K562 (cell line): ENCODE data around the gene WWC2. TPM values are rescaled to one million over a fixed set of nuclear protein-coding genes. Genes with fewer than 3 reads are reported as not detected.

Experiments
- ATAC-seq: fragments of 200-7000 bp; cut with Tn5 transposase; 3 replicates; pipeline ENCODE4 v1.9.1; 2020; ENCODE audit warnings: moderate library complexity
- BruUV-seq: library from RNA; stranded (reverse); fragments of 400-500 nt; replicated peaks from 2 replicates; lab custom pipeline; 2021; lab: Mats Ljungman, UMichigan
- CTCF ChIA-PET: fragments of 300-600 bp; formaldehyde crosslinking; extraction: SDS; loops from one replicate; lab custom pipeline; 2021; ENCODE audit warnings: low intra/inter-chr PET ratio; lab: Yijun Ruan, JAX
- POLR2A ChIA-PET: fragments of 300-600, 350-650 bp; sonication (Branson Sonifier 250); formaldehyde crosslinking; extraction: SDS; loops from one replicate; lab custom pipeline; 2021; ENCODE audit warnings: antibody characterized with exemption, inconsistent platforms; lab: Yijun Ruan, JAX
- DNase-seq, 4 experiments: peaks; one replicate each; pipeline versions ENCODE4 v3.0.0 to v3.0.0-alpha.2; 2011 to 2018; ENCODE audit warnings: low spot score in 3 of 4, mixed read lengths in 3 of 4; ENCODE audit errors: extremely low read depth in 1 of 4
- FAIRE-seq: peaks from 2 replicates; lab custom pipeline; 2011; peaks lifted over from hg19 to GRCh38; lab: Jason Lieb, UNC
- H2AFZ ChIP-seq: 2 replicates; pipeline ENCODE4 v1.6.0; 2011; ENCODE audit warnings: low read depth, low read length, control low read depth, inconsistent platforms
- H3K27ac ChIP-seq: fragments of 200-600 bp; 3 replicates; pipeline ENCODE4 v1.8.0; 2011; ENCODE audit warnings: low read depth, mild to moderate bottlenecking, control low read depth, inconsistent platforms, low read length, moderate library complexity, mixed read lengths; ENCODE audit errors: extremely low read depth
- H3K27me3 ChIP-seq, 2 experiments: fragments of 300-600 bp in 1 of 2; 2 replicates in 1 of 2; 3 replicates in 1 of 2; pipeline versions ENCODE4 v1.6.0 to v1.8.0; 2011; ENCODE audit warnings: inconsistent platforms in 2 of 2, low read length in 2 of 2, mild to moderate bottlenecking in 1 of 2, mixed read lengths in 1 of 2, moderate library complexity in 1 of 2; ENCODE audit not compliant: control insufficient read depth in 2 of 2, insufficient read depth in 2 of 2
- H3K36me3 ChIP-seq: fragments of 300-600 bp; 3 replicates; pipeline ENCODE4 v1.8.0; 2011; ENCODE audit warnings: mild to moderate bottlenecking, low read length, inconsistent platforms; ENCODE audit not compliant: control insufficient read depth, insufficient read depth
- H3K4me1 ChIP-seq, 2 experiments: fragments of 200-600 bp in 1 of 2; replicated peaks in 1 of 2; 2 replicates in 1 of 2; 3 replicates in 1 of 2; pipeline versions ENCODE4 v1.5.1 to v1.8.0; 2011; ENCODE audit warnings: inconsistent platforms in 2 of 2, low read length in 2 of 2, mild to moderate bottlenecking in 1 of 2, mixed read lengths in 1 of 2, moderate library complexity in 1 of 2; ENCODE audit not compliant: control insufficient read depth in 2 of 2, insufficient read depth in 2 of 2
- H3K4me2 ChIP-seq: 2 replicates; pipeline ENCODE4 v1.6.1; 2011; ENCODE audit warnings: low read length, control low read depth, inconsistent platforms, mixed read lengths; ENCODE audit not compliant: insufficient read depth
- H3K4me3 ChIP-seq: fragments of 200-600 bp; sonication (generic), shearing (Covaris generic); 2 replicates; pipeline ENCODE4 v1.5.1; 2016; ENCODE audit warnings: control low read depth, inconsistent platforms
- H3K79me2 ChIP-seq: fragments of 200-600 bp; 3 replicates; pipeline ENCODE4 v1.8.0; 2011; ENCODE audit warnings: low read length, inconsistent platforms; ENCODE audit not compliant: control insufficient read depth, insufficient read depth
- H3K9ac ChIP-seq, 2 experiments: 2 replicates each; pipeline versions ENCODE4 v1.6.0 to v1.6.1; 2011; ENCODE audit warnings: low read depth in 2 of 2, low read length in 2 of 2, control low read depth in 1 of 2, inconsistent platforms in 1 of 2, mild to moderate bottlenecking in 1 of 2, mixed read lengths in 1 of 2; ENCODE audit not compliant: insufficient read depth in 1 of 2
- H3K9me1 ChIP-seq: one replicate; pipeline ENCODE4 v1.6.0; 2011; ENCODE audit warnings: inconsistent platforms, mild to moderate bottlenecking, low read length, moderate library complexity; ENCODE audit not compliant: control insufficient read depth, insufficient read depth
- H3K9me3 ChIP-seq: replicated peaks from 2 replicates; pipeline ENCODE4 v1.5.1; 2011; ENCODE audit warnings: low read depth, low read length, inconsistent platforms; ENCODE audit not compliant: control insufficient read depth, insufficient read depth
- H4K20me1 ChIP-seq: replicated peaks from 2 replicates; pipeline ENCODE4 v1.6.1; 2011; ENCODE audit warnings: low read length, inconsistent platforms, mixed read lengths; ENCODE audit not compliant: control insufficient read depth, insufficient read depth
- EHMT2 ChIP-seq: fragments of 450-650 bp; IDR thresholded peaks from 2 replicates; pipeline ENCODE4 v1.6.1; 2018; ENCODE audit warnings: antibody characterized with exemption
- GABPB1 ChIP-seq: sonication (generic); formaldehyde crosslinking; IDR thresholded peaks from 2 replicates; pipeline ENCODE4 v1.8.0; 2022; ENCODE audit warnings: mild to moderate bottlenecking, missing genetic modification reagents
- GABPB2 ChIP-seq: fragments of 250-450 bp; sonication (Bioruptor Pico); conservative IDR thresholded peaks from 2 replicates; pipeline ENCODE4 v1.5.1; 2021; ENCODE audit warnings: mild to moderate bottlenecking
- GATAD2B ChIP-seq: fragments of 450-650 bp; IDR thresholded peaks from 2 replicates; pipeline ENCODE4 v1.6.1; 2017; ENCODE audit warnings: mild to moderate bottlenecking, borderline replicate concordance
- RBM14 ChIP-seq: fragments of 200-400 bp; formaldehyde crosslinking; IDR thresholded peaks from 2 replicates; pipeline ENCODE4 v1.6.1; 2018; ENCODE audit warnings: low read depth, mild to moderate bottlenecking, low read length, moderate library complexity, borderline replicate concordance; ENCODE audit not compliant: insufficient read depth
- RHOXF2B ChIP-seq: fragments of 250-450 bp; sonication (Bioruptor Pico); conservative IDR thresholded peaks from 2 replicates; pipeline ENCODE4 v1.5.1; 2021
- YY1 ChIP-seq, 3 experiments: IDR thresholded peaks; 2 replicates each; pipeline ENCODE4 v1.6.1; 2011; ENCODE audit warnings: low read length in 2 of 3, mild to moderate bottlenecking in 2 of 3, moderate library complexity in 2 of 3, borderline replicate concordance in 1 of 3, control low read depth in 1 of 3, low read depth in 1 of 3; ENCODE audit not compliant: insufficient read depth in 3 of 3, insufficient replicate concordance in 2 of 3, control insufficient read depth in 1 of 3, insufficient read length in 1 of 3; ENCODE audit errors: extremely low read depth in 1 of 3
- ZNF224 ChIP-seq: sonication (generic); formaldehyde crosslinking; IDR thresholded peaks from 2 replicates; pipeline ENCODE4 v1.8.0; 2022; ENCODE audit warnings: mild to moderate bottlenecking, missing genetic modification reagents
- ZNF75A ChIP-seq: fragments of 450-650 bp; formaldehyde crosslinking; IDR thresholded peaks from 2 replicates; pipeline ENCODE4 v1.4.0; 2020; ENCODE audit warnings: mild to moderate bottlenecking
- ZNF77 ChIP-seq: fragments of 250-450 bp; sonication (Bioruptor Pico); IDR thresholded peaks from 2 replicates; pipeline ENCODE4 v1.5.0; 2020
- WGBS: fragments of 100-300 bp; shearing (Covaris generic); methylation state at CpG from one replicate; pipeline ENCODE4 v1.1.6; 2016; ENCODE audit warnings: low coverage, mixed read lengths; ENCODE audit not compliant: insufficient coverage; ENCODE audit errors: missing lambda C conversion rate; 5-methylcytosine and 5-hydroxymethylcytosine counted together
- in situ Hi-C: fragments of 300-500 bp; cut with MboI; formaldehyde crosslinking; loops from 4 replicates; pipeline ENCODE4 v1.15.0; 2018; ENCODE audit warnings: inconsistent platforms, mixed read lengths
- intact Hi-C: fragments of 100-400 bp; cut with micrococcal nuclease; formaldehyde crosslinking; loops from 2 replicates; pipeline ENCODE4 v1.14.2; 2022
- polyA plus RNA-seq, 8 experiments: library from polyadenylated mRNA; depleted of rRNA in 4 of 8; stranded (reverse) in 5 of 8; unstranded in 3 of 8; fragments of >200 nt; fragmentation: Nextera tagmentation in 2 of 8; fragmentation: Illumina TruSeq in 1 of 8; extraction: Ambion mirVana in 2 of 8; extraction: Trizol in 1 of 8; gene quantifications; 2 replicates each; pipeline versions ENCODE4 v1.2.1 to v1.2.3, GENCODE V29; 2011 to 2014; ENCODE audit warnings: inconsistent platforms in 1 of 8, missing spikeins in 1 of 8
- total RNA-seq, 7 experiments: library from RNA; depleted of rRNA in 6 of 7; stranded (reverse); fragments of >200 nt in 6 of 7; fragmentation: Illumina TruSeq in 2 of 7; extraction: Trizol in 2 of 7; gene quantifications; 2 replicates each; pipeline versions ENCODE4 v1.2.1 to v1.2.3, GENCODE V29; 2011 to 2021; ENCODE audit warnings: low replicate concordance in 1 of 7
- TF ChIP-seq, protein P1 (sequence below): sonication (generic); formaldehyde crosslinking; IDR thresholded peaks from 2 replicates; pipeline ENCODE4 v1.8.0; 2022; ENCODE audit warnings: missing genetic modification reagents, mild to moderate bottlenecking, borderline replicate concordance
- TF ChIP-seq, protein P2 (sequence below): fragments of 450-650 bp; IDR thresholded peaks from 2 replicates; pipeline ENCODE4 v1.6.1; 2016; ENCODE audit warnings: antibody characterized with exemption
- TF ChIP-seq, protein P3 (sequence below): fragments of 250-450 bp; sonication (Bioruptor Pico); IDR thresholded peaks from 2 replicates; pipeline ENCODE4 v1.5.0; 2020; ENCODE audit warnings: mild to moderate bottlenecking, borderline replicate concordance
- TF ChIP-seq, protein P4 (sequence below): sonication (generic); formaldehyde crosslinking; IDR thresholded peaks from 2 replicates; pipeline ENCODE4 v1.8.1; 2022; ENCODE audit warnings: missing genetic modification reagents

WWC2 gene
- total and polyA plus RNA-seq, 9 of the 15 experiments (the other 6 are each of a cell fraction or from before 2014, with no cell fraction given): 3.7 to 39.4 (median 19.6) TPM

DNA sequence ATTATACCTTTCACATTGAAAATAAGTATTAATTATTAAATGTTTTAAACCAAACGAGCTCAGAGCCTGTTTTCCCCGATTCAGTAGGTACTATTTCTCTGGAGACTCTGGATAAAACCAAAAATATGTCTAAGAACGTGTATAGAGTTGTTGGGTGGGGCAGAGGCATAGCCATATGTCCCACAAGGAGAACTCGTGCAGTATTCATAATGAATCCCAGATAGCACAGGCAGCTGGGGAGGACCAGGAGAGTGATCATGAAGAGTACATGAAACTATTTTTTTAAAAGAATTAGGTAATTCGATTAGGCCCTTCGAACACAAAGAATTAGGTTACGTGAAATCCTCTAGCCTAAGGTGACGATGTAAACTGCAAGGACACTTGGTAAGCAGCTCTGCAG, 145.0 kb downstream of the WWC2 start (continued):
- no peak for TF ChIP-seq YY1 (IDR thresholded peaks at IDR 0.05; ENCODE audit: borderline replicate concordance in 1 of 3, control insufficient read depth in 1 of 3, extremely low read depth in 1 of 3, insufficient read depth in 3 of 3, insufficient read length in 1 of 3, insufficient replicate concordance in 2 of 3, low read depth in 1 of 3, low read length in 2 of 3)
- TF ChIP-seq, protein P1, sequence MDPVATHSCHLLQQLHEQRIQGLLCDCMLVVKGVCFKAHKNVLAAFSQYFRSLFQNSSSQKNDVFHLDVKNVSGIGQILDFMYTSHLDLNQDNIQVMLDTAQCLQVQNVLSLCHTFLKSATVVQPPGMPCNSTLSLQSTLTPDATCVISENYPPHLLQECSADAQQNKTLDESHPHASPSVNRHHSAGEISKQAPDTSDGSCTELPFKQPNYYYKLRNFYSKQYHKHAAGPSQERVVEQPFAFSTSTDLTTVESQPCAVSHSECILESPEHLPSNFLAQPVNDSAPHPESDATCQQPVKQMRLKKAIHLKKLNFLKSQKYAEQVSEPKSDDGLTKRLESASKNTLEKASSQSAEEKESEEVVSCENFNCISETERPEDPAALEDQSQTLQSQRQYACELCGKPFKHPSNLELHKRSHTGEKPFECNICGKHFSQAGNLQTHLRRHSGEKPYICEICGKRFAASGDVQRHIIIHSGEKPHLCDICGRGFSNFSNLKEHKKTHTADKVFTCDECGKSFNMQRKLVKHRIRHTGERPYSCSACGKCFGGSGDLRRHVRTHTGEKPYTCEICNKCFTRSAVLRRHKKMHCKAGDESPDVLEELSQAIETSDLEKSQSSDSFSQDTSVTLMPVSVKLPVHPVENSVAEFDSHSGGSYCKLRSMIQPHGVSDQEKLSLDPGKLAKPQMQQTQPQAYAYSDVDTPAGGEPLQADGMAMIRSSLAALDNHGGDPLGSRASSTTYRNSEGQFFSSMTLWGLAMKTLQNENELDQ (CRISPR knock-in tag): no peak
- no peak for TF ChIP-seq ZNF224 (CRISPR knock-in tag)
- TF ChIP-seq, protein P2, sequence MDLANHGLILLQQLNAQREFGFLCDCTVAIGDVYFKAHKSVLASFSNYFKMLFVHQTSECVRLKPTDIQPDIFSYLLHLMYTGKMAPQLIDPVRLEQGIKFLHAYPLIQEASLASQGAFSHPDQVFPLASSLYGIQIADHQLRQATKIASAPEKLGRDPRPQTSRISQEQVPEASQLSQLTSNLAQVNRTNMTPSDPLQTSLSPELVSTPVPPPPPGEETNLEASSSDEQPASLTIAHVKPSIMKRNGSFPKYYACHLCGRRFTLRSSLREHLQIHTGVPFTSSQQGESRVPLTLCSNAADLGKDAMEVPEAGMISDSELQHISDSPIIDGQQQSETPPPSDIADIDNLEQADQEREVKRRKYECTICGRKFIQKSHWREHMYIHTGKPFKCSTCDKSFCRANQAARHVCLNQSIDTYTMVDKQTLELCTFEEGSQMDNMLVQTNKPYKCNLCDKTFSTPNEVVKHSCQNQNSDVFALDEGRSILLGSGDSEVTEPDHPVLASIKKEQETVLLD: no peak

- Histone ChIP-seq H3K4me3 (no peak overlapping the region), H3K36me3 (peaks cover 21% of the 10 kb centered on the region), H3K9me3 (no peaks in the 10 kb centered on the region), H4K20me1 (no peaks in the 10 kb centered on the region), H3K4me2 (no peak overlapping the region), H3K9me1 (peaks cover 3% of the 10 kb centered on the region), H3K27me3 (no peaks in the 10 kb centered on the region), H3K4me1 (peaks cover 10 to 14% of the 10 kb centered on the region in 2 experiments; a peak in 3 of 5 replicates), H3K79me2 (no peaks in the 10 kb centered on the region), H3K9ac (no peak overlapping the region), H3K27ac (no peak overlapping the region), H2AFZ (no peak overlapping the region)
- ChIA-PET POLR2A (no interaction called here), CTCF (no interaction called here)
- no peak for DNase-seq
- no peak for ATAC-seq
- BruUV-seq: no TSS peak
- TF ChIP-seq EHMT2 (no peak), GABPB1 (CRISPR knock-in tag) (no peak), GABPB2 (CRISPR knock-in tag) (no peak), RBM14 (no peak), GATAD2B (no peak), ZNF77 (CRISPR knock-in tag) (no peak), RHOXF2B (CRISPR knock-in tag) (no peak), ZNF75A (no peak)
- TF ChIP-seq, protein P3, sequence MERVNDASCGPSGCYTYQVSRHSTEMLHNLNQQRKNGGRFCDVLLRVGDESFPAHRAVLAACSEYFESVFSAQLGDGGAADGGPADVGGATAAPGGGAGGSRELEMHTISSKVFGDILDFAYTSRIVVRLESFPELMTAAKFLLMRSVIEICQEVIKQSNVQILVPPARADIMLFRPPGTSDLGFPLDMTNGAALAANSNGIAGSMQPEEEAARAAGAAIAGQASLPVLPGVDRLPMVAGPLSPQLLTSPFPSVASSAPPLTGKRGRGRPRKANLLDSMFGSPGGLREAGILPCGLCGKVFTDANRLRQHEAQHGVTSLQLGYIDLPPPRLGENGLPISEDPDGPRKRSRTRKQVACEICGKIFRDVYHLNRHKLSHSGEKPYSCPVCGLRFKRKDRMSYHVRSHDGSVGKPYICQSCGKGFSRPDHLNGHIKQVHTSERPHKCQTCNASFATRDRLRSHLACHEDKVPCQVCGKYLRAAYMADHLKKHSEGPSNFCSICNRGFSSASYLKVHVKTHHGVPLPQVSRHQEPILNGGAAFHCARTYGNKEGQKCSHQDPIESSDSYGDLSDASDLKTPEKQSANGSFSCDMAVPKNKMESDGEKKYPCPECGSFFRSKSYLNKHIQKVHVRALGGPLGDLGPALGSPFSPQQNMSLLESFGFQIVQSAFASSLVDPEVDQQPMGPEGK (CRISPR knock-in tag): no peak
- TF ChIP-seq, protein P4, sequence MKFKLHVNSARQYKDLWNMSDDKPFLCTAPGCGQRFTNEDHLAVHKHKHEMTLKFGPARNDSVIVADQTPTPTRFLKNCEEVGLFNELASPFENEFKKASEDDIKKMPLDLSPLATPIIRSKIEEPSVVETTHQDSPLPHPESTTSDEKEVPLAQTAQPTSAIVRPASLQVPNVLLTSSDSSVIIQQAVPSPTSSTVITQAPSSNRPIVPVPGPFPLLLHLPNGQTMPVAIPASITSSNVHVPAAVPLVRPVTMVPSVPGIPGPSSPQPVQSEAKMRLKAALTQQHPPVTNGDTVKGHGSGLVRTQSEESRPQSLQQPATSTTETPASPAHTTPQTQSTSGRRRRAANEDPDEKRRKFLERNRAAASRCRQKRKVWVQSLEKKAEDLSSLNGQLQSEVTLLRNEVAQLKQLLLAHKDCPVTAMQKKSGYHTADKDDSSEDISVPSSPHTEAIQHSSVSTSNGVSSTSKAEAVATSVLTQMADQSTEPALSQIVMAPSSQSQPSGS (CRISPR knock-in tag): no peak
- no peak for FAIRE-seq
- in situ Hi-C loops (no loop called here), intact Hi-C loops (no loop called here)
- WGBS: 56% methylated on average over 2 of the region's 2 CpGs
Observed at GRCh38 chr4:183244506-183244905, 145.4 kb downstream of the WWC2 start.
